OCI-LY1 (cell line): ENCODE results near the gene GOT1.

Source experiments
- EZH2 ChIP-seq: fragments of 200-600 bp; sonication (generic), shearing (Covaris generic); IDR thresholded peaks from 2 replicates; pipeline ENCODE4 v1.8.0; 2017; ENCODE audit warnings: borderline replicate concordance, mixed run types, mild to moderate bottlenecking, antibody characterized with exemption, low read length, moderate library complexity, mixed read lengths
- TF ChIP-seq, protein P1 (sequence below): fragments of 200-600 bp; sonication (generic), shearing (Covaris generic); IDR thresholded peaks from 2 replicates; pipeline ENCODE4 v1.5.1; 2017; ENCODE audit warnings: mild to moderate bottlenecking, antibody characterized with exemption, low read length, moderate library complexity, mixed read lengths

DNA sequence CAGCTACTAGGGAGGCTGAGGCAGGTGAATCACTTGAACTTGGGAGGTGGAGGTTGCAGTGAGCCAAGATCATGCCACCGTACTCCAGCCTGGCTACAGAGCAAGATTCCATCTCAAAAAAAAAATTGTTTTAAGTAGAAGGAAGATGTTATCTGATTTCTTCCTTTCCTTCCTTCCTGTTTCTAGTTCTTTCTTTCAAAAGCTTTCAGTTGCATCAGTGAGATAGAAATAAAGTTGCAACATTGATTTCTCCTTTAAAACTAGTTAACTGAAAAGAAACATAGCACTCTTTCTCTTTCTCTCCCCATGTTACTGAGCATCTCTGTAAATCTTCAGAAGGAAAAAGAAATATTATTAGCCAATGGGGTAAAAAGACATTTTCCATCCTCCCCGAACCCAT is 63.8 kb downstream of the GOT1 start:
- TF ChIP-seq, protein P1, sequence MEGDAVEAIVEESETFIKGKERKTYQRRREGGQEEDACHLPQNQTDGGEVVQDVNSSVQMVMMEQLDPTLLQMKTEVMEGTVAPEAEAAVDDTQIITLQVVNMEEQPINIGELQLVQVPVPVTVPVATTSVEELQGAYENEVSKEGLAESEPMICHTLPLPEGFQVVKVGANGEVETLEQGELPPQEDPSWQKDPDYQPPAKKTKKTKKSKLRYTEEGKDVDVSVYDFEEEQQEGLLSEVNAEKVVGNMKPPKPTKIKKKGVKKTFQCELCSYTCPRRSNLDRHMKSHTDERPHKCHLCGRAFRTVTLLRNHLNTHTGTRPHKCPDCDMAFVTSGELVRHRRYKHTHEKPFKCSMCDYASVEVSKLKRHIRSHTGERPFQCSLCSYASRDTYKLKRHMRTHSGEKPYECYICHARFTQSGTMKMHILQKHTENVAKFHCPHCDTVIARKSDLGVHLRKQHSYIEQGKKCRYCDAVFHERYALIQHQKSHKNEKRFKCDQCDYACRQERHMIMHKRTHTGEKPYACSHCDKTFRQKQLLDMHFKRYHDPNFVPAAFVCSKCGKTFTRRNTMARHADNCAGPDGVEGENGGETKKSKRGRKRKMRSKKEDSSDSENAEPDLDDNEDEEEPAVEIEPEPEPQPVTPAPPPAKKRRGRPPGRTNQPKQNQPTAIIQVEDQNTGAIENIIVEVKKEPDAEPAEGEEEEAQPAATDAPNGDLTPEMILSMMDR: no peak
- TF ChIP-seq EZH2: no peak
